ENCODE results near the gene EFNA5.

The EFNA5 gene

GRCh38 chr5:107487056-107487542 is 183.6 kb downstream of the EFNA5 start:
- Histone ChIP-seq H3K4me1 (ENCODE audit: insufficient read depth, low read length, severe bottlenecking) (peaks cover 42% of the 10 kb centered on the region), H3F3A (ENCODE audit: insufficient read depth, low read length) (no peaks in the 10 kb centered on the region), H4K20me1 (ENCODE audit: insufficient read depth, low read length) (no peaks in the 10 kb centered on the region), H3K9me3 (ENCODE audit: low read length) (no peaks in the 10 kb centered on the region), H3K4me3 (ENCODE audit: low read depth, low read length, poor library complexity, severe bottlenecking) (no peak overlapping the region), H3K9me2 (ENCODE audit: low read depth, low read length) (no peaks in the 10 kb centered on the region), H3K27ac (ENCODE audit: low read depth, low read length, poor library complexity, severe bottlenecking) (no peak overlapping the region), H3K79me2 (ENCODE audit: insufficient read depth, low read length) (no peaks in the 10 kb centered on the region), H2AFZ (ENCODE audit: low read length) (no peak overlapping the region), H3K9ac (ENCODE audit: low read length) (no peak overlapping the region), H3K27me3 (ENCODE audit: insufficient read depth, low read length) (no peaks in the 10 kb centered on the region), H3K36me3 (ENCODE audit: insufficient read depth, low read length) (no peaks in the 10 kb centered on the region), H3K4me2 (ENCODE audit: low read length) (no peak overlapping the region)
- TF ChIP-seq EZH2 (IDR thresholded peaks at IDR 0.05; ENCODE audit: borderline replicate concordance, low read length) = no peak
- TF ChIP-seq CTCF (IDR thresholded peaks at IDR 0.05; ENCODE audit: low read length) = no peak

GRCh38 chr5:107486489-107486888 is 184.2 kb downstream of the EFNA5 start:
- Histone ChIP-seq H2AFZ (ENCODE audit: low read length) (no peak overlapping the region), H3K4me1 (ENCODE audit: insufficient read depth, low read length, severe bottlenecking) (peaks cover 42% of the 10 kb centered on the region), H4K20me1 (ENCODE audit: insufficient read depth, low read length) (no peaks in the 10 kb centered on the region), H3K4me3 (ENCODE audit: low read depth, low read length, poor library complexity, severe bottlenecking) (no peak overlapping the region), H3K36me3 (ENCODE audit: insufficient read depth, low read length) (no peaks in the 10 kb centered on the region), H3K27ac (ENCODE audit: low read depth, low read length, poor library complexity, severe bottlenecking) (peak overlapping the region; percentile 54), H3F3A (ENCODE audit: insufficient read depth, low read length) (no peaks in the 10 kb centered on the region), H3K9ac (ENCODE audit: low read length) (no peak overlapping the region), H3K79me2 (ENCODE audit: insufficient read depth, low read length) (no peaks in the 10 kb centered on the region), H3K9me3 (ENCODE audit: low read length) (no peaks in the 10 kb centered on the region), H3K9me2 (ENCODE audit: low read depth, low read length) (no peaks in the 10 kb centered on the region), H3K4me2 (ENCODE audit: low read length) (no peak overlapping the region), H3K27me3 (ENCODE audit: insufficient read depth, low read length) (no peaks in the 10 kb centered on the region)
- TF ChIP-seq CTCF (IDR thresholded peaks at IDR 0.05; ENCODE audit: low read length) (no peak), EZH2 (IDR thresholded peaks at IDR 0.05; ENCODE audit: borderline replicate concordance, low read length) (no peak)

- no peak overlapping the region for H2AFZ ChIP-seq (ENCODE audit: low read length)
Measured at GRCh38 chr5:107485184-107485583, 185.6 kb downstream of the EFNA5 start.

More at GRCh38 chr5:107485184-107485583, 185.6 kb downstream of the EFNA5 start:
- H3K27me3 ChIP-seq (ENCODE audit: insufficient read depth, low read length) = no peaks in the 10 kb centered on the region
- no peaks in the 10 kb centered on the region for H3K36me3 ChIP-seq (ENCODE audit: insufficient read depth, low read length)
- H3K4me2 ChIP-seq (ENCODE audit: low read length) = peak overlapping the region; percentile 22; the same call in 1 of the 2 replicates
- H4K20me1 ChIP-seq (ENCODE audit: insufficient read depth, low read length) = no peaks in the 10 kb centered on the region
- no peaks in the 10 kb centered on the region for H3K9me3 ChIP-seq (ENCODE audit: low read length)
- peak overlapping the region; percentile 4 for H3K4me3 ChIP-seq (ENCODE audit: low read depth, low read length, poor library complexity, severe bottlenecking)
- no peaks in the 10 kb centered on the region for H3K79me2 ChIP-seq (ENCODE audit: insufficient read depth, low read length)
- H3K27ac ChIP-seq (ENCODE audit: low read depth, low read length, poor library complexity, severe bottlenecking) = peak overlapping the region; percentile 54
- peaks cover 46% of the 10 kb centered on the region for H3K4me1 ChIP-seq (ENCODE audit: insufficient read depth, low read length, severe bottlenecking)
- no peaks in the 10 kb centered on the region for H3K9me2 ChIP-seq (ENCODE audit: low read depth, low read length)
- H3F3A ChIP-seq (ENCODE audit: insufficient read depth, low read length) = no peaks in the 10 kb centered on the region
- peak overlapping the region; percentile 20; the same call in 1 of the 2 replicates for H3K9ac ChIP-seq (ENCODE audit: low read length)
- TF ChIP-seq EZH2 (IDR thresholded peaks at IDR 0.05; ENCODE audit: borderline replicate concordance, low read length) (no peak), CTCF (IDR thresholded peaks at IDR 0.05; ENCODE audit: low read length) (no peak)

Data from OCI-LY1 (cell line).